ENCODE results near the gene SLC19A1.

SLC19A1 gene

DNA sequence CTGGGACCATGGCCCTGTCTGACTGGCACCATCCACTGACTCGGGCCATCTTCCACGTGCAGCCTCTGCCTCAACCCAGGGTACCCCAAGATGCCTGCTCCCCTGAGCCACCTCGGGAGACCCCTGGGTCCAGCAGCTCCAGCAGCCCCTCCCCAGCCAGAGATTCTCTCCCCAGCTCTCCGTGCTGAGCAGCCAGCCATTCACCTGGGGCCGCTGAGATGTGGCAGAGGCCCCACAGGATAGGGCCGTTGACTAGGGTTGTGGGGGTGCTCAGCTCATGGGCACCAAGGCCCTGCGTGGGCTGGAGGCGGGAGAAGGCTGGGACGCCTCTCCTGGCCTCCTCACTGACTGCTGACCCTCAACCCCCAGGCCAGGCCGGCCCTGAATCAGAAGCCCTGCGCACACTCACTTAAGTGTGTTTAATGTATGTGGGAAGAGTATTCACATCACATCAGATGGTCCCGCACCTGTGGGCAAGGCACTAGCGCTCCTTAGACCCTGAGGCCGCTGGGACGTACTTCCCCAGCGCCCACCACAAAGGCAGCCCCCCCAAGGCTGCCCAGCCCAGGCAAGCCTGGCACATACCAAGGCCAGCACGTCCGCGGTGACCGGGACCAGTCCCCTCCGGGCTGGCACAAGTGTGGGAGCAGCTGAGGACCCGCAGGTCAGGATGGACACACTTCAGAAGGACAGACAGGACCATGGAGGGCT, 27.8 kb downstream of the SLC19A1 start:
- no peak overlapping the region for H3K4me3 ChIP-seq (replicated peaks in 1 of 2; ENCODE audit: low read depth in 2 of 2, low read length in 2 of 2)
- TF ChIP-seq CTCF (IDR thresholded peaks at IDR 0.05; ENCODE audit: low read depth, low read length) = no peak
- no peak for DNase-seq (ENCODE audit: low read depth in 2 of 2)

- TF ChIP-seq CTCF (IDR thresholded peaks at IDR 0.05; ENCODE audit: low read depth, low read length) = no peak
- DNase-seq (ENCODE audit: low read depth in 2 of 2) = no peak
- H3K4me3 ChIP-seq (replicated peaks in 1 of 2; ENCODE audit: low read depth in 2 of 2, low read length in 2 of 2) = no peak overlapping the region
These were observed 28.4 kb downstream of the SLC19A1 start for GRCh38 chr21:45513741-45514310.

- no peak for DNase-seq (ENCODE audit: low read depth in 2 of 2)
- H3K4me3 ChIP-seq (replicated peaks in 1 of 2; ENCODE audit: low read depth in 2 of 2, low read length in 2 of 2) = no peak overlapping the region
- TF ChIP-seq CTCF (IDR thresholded peaks at IDR 0.05; ENCODE audit: low read depth, low read length) = no peak
These were observed 29.1 kb downstream of the SLC19A1 start for GRCh38 chr21:45513003-45513717.

GRCh38 chr21:45512626-45513002, 29.6 kb downstream of the SLC19A1 start:
- TF ChIP-seq CTCF (IDR thresholded peaks at IDR 0.05; ENCODE audit: low read depth, low read length) = no peak
- H3K4me3 ChIP-seq (replicated peaks in 1 of 2; ENCODE audit: low read depth in 2 of 2, low read length in 2 of 2) = no peak overlapping the region
- no peak for DNase-seq (ENCODE audit: low read depth in 2 of 2)

DNA sequence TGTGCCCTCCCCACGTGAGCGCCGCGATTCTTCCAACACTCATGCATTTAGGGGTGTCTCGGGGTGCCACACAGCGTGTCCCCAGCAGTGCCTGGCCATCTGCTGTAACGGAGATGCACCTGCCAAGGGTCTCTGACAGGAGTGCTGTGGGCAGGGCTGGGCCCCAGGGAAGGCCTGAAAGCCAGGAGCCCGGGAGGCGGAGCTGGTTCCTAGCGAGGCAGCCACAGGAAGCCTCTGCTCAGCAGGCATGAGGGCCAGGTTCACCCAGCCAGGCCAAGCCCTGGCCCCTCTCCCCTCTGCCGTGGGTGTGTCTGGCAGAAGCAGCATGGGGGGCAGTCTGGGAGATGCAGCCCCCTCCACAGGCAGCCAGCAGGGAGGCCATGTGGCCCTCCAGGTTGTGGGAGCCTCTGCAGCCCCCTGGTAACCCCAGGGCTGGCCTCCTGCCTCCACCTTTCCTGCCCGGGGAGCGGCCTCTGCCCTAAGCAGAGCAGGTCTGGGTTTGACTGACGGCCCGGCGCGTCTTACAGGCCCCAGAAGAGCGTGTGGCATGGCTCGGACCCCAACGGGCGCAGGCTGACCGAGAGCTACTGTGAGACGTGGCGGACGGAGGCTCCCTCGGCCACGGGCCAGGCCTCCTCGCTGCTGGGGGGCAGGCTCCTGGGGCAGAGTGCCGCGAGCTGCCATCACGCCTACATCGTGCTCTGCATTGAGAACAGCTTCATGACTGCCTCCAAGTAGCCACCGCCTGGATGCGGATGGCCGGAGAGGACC, 30.4 kb downstream of the SLC19A1 start:
- no peak for TF ChIP-seq CTCF (IDR thresholded peaks at IDR 0.05; ENCODE audit: low read depth, low read length)
- no peak overlapping the region for H3K4me3 ChIP-seq (replicated peaks in 1 of 2; ENCODE audit: low read depth in 2 of 2, low read length in 2 of 2)
- no peak for DNase-seq (ENCODE audit: low read depth in 2 of 2)

GRCh38 chr21:45511007-45511406, 31.2 kb downstream of the SLC19A1 start:
- H3K4me3 ChIP-seq (replicated peaks in 1 of 2; ENCODE audit: low read depth in 2 of 2, low read length in 2 of 2) = no peak overlapping the region
- no peak for TF ChIP-seq CTCF (IDR thresholded peaks at IDR 0.05; ENCODE audit: low read depth, low read length)
- DNase-seq (ENCODE audit: low read depth in 2 of 2) = no peak
